ENCODE data around the gene ITPR2.
"Not testable (repeated sequence)": the region's sequence is repeated elsewhere in the genome, so short reads cannot be mapped to it uniquely, and the experiment has no call there.

The ITPR2 gene

GRCh38 chr12:26519462-26519861 is 313.5 kb downstream of the ITPR2 start:
- no peaks in the 10 kb centered on the region for H3K36me3 Mint-ChIP-seq

GRCh38 chr12:26517320-26517719 is 315.7 kb downstream of the ITPR2 start:
- not testable (repeated sequence) for DNase-seq (ENCODE audit: low spot score in 2 of 2); H3K9me3 Mint-ChIP-seq; ATAC-seq; H3K4me3 Mint-ChIP-seq; H3K4me1 Mint-ChIP-seq; H3K27ac Mint-ChIP-seq; H3K36me3 Mint-ChIP-seq

More at GRCh38 chr12:26519462-26519861, 313.5 kb downstream of the ITPR2 start:
- H3K27ac Mint-ChIP-seq = no peak overlapping the region
- ATAC-seq (no peak), DNase-seq (ENCODE audit: low spot score in 2 of 2) (no peak)
- H3K4me1 Mint-ChIP-seq = no peaks in the 10 kb centered on the region
- H3K4me3 Mint-ChIP-seq = no peak overlapping the region
- no peaks in the 10 kb centered on the region for H3K9me3 Mint-ChIP-seq

DNA sequence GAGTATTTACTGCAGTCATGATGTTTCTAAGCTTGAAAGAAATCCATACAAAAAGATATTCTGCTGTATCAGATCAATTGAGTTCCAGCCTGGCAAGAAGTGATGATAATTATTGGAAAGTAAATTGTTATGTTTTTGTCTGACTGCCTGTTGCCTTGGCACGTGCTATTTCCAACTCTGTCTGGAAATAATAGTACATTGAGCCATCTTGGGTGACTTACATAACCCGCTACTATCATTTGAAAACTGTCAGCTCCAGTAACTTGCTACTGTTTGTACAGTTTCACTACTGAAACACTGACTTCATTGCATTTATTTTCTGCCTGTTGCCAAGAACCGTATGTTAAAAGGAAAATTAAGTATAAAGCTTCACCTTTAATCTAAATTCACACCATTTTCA is 318.6 kb downstream of the ITPR2 start:
- H3K4me3 Mint-ChIP-seq = no peak overlapping the region
- ATAC-seq = no peak
- H3K36me3 Mint-ChIP-seq = no peaks in the 10 kb centered on the region

GRCh38 chr12:26513363-26514043 is 319.5 kb downstream of the ITPR2 start:
- Mint-ChIP-seq H3K4me3 (no peak overlapping the region), H3K4me1 (no peaks in the 10 kb centered on the region), H3K9me3 (no peaks in the 10 kb centered on the region), H3K27ac (no peak overlapping the region), H3K36me3 (no peaks in the 10 kb centered on the region)
- DNase-seq (ENCODE audit: low spot score in 2 of 2) = no peak
- no peak for ATAC-seq

More for the DNA sequence above, 318.6 kb downstream of the ITPR2 start:
- H3K4me1 Mint-ChIP-seq = no peaks in the 10 kb centered on the region
- no peak for DNase-seq (ENCODE audit: low spot score in 2 of 2)
- H3K9me3 Mint-ChIP-seq = no peaks in the 10 kb centered on the region
- no peak overlapping the region for H3K27ac Mint-ChIP-seq

DNA sequence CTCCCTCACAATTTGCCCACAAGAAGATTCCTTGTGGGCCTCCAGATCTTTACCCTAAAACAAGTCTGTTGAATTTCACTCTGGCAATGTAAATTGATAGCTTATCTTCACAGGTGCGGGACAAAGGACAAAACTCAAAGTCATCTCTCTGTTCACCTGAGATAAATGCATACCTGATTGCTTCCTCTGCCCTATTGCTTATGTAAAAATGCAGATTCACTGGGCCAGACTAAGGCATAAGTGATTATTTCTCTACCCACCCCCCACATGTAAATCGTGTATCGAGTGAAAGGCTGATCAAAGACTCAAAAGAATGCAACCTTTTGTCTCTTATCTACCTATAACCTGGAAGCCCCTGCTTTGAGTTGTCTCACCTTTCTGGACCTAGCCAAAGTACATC is 320.8 kb downstream of the ITPR2 start:
- H3K4me3 Mint-ChIP-seq = no peak overlapping the region
- H3K27ac Mint-ChIP-seq = no peak overlapping the region
- no peaks in the 10 kb centered on the region for H3K9me3 Mint-ChIP-seq
- no peaks in the 10 kb centered on the region for H3K4me1 Mint-ChIP-seq
- no peaks in the 10 kb centered on the region for H3K36me3 Mint-ChIP-seq
- DNase-seq (ENCODE audit: low spot score in 2 of 2) (no peak), ATAC-seq (no peak)

DNA sequence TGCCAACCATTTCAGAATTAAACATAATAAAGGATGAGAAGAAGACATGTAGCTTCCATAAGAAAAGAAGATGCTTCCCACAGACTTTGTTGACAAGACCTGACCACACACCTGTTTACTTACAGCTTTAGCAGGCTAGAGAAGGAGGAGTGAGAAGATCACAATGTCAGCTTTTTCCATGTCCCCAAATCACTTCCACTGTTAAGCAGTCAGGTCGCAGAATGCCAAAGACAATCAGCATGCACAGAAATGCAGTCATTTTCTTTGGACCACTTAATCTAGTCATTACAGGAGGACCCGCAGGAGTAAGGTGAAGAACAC is 322.7 kb downstream of the ITPR2 start:
- Mint-ChIP-seq H3K4me1 (no peaks in the 10 kb centered on the region), H3K36me3 (no peaks in the 10 kb centered on the region), H3K27ac (no peak overlapping the region), H3K9me3 (no peaks in the 10 kb centered on the region), H3K4me3 (no peak overlapping the region)
- DNase-seq (ENCODE audit: low spot score in 2 of 2) (no peak), ATAC-seq (no peak)

GRCh38 chr12:26507613-26508012 is 325.4 kb downstream of the ITPR2 start:
- Mint-ChIP-seq H3K27ac (no peak overlapping the region), H3K4me1 (no peaks in the 10 kb centered on the region), H3K9me3 (no peaks in the 10 kb centered on the region), H3K36me3 (no peaks in the 10 kb centered on the region), H3K4me3 (no peak overlapping the region)
- ATAC-seq (no peak), DNase-seq (ENCODE audit: low spot score in 2 of 2) (no peak)

DNA sequence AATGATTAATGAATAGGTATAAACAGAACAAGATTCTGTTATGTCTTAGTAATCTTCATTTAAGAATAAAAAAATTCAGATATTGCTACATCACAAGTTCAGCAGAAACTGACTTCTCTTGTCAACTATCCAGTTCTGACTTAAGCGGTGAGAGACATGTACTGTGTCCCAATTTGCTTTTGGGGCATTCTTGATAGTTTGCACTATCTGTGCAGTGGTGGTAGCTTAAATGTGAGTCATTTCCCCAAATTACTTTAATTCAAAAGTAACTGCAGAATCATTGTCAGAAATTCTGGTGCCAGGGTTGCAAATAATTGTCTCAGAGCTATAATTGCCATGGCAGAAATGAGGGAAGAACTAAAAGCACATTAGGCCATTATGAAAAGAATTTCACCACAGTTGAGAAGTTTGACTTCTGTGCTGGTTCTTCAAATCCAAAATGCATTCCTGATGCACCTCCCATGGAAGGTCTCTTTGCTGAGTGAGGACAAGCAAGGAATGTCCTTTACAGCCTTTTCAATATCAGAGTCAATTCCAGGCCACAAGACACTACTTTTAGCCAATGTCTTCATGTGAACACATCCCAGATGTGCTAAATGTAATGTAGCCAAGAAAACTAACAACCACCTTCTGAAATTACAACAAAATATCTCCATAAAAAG is 332.9 kb downstream of the ITPR2 start:
- DNase-seq (ENCODE audit: low spot score in 2 of 2) = no peak
- Mint-ChIP-seq H3K36me3 (no peaks in the 10 kb centered on the region), H3K4me3 (no peak overlapping the region), H3K9me3 (no peaks in the 10 kb centered on the region), H3K4me1 (peaks cover 5% of the 10 kb centered on the region), H3K27ac (no peak overlapping the region)
- no peak for ATAC-seq

DNA sequence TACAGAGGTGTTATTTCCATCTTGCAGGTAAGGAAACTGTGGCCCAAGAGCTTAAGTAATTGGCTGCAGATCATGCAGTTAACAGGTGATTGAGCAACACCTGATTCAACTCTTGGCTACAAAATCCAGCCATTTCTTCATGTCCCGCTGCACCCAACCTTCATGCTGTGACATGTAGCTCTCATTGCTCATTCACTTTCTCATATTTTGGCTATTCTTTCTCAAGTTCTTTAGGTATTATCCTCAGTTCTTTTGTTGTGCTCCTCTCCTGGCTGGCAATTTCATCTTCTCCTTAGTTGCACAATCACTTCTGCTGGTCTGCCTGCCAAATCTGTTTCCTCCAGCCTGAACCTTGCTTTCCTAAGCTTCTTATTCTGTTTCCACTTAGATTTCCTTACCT is 336.8 kb downstream of the ITPR2 start:
- Mint-ChIP-seq H3K9me3 (no peaks in the 10 kb centered on the region), H3K36me3 (peaks cover 15% of the 10 kb centered on the region), H3K4me1 (peaks cover 5% of the 10 kb centered on the region), H3K4me3 (no peak overlapping the region), H3K27ac (no peak overlapping the region)
- no peak for ATAC-seq
- no peak for DNase-seq (ENCODE audit: low spot score in 2 of 2)

DNA sequence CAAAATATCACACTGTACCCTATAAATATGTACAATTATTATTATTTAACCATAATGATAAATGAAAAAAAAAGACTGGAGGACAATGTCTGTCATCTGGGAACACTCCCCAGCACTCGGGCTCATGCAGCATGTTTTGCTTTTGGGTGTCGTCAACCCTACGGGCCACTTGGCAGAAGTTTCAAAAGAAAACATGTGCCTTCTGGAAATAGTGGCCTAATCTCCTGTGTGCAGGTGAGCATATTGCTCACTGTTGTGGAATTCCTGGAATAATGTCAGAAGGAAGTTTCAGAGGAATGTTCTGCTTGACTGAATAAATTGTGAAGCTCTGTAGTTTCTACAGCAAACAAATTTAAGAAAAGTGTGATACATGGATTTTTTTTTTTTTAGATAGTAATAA is 339.3 kb downstream of the ITPR2 start:
- Mint-ChIP-seq H3K9me3 (no peaks in the 10 kb centered on the region), H3K4me1 (peaks cover 5% of the 10 kb centered on the region), H3K27ac (no peak overlapping the region), H3K4me3 (no peak overlapping the region), H3K36me3 (peaks cover 15% of the 10 kb centered on the region)
- DNase-seq (ENCODE audit: low spot score in 2 of 2) (no peak), ATAC-seq (no peak)

DNA sequence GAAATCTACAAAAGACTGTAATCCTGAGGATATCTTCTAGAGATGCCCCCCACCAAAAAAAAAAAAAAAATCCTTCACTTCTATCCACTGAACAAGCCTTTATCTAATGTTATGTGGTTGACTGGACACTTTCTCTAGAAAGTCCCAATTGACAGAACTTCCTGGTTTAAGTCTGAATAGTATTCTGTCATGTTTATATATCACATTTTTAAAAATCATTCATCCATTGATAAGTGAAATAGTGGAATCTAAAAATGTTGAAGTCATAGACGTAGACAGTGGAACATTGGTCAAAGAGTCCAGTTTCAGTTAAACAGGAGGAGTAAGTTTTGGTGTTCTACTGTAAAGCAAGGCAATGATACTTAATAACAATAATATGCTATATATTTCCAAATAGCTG is 340.6 kb downstream of the ITPR2 start:
- Mint-ChIP-seq H3K36me3 (peaks cover 15% of the 10 kb centered on the region), H3K9me3 (no peaks in the 10 kb centered on the region), H3K4me3 (no peak overlapping the region)

DNA sequence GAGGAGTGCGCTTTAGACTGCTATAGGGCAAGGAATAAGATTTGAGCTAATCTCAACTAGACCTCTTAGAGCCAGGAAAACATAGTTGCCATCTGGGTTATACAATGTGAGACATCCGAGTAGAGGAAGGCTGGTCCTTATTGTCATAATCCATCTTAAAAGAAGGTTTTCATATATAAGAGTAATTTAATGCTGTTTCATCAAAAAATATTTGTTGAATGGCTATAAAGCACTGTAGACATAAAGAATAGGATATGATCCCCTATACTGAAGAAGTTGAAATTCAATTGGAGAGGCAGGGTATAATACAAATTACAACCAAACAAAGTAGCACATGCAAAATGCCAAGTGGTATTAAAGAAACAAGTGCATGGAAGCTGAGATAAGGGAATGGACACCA is 343.1 kb downstream of the ITPR2 start:
- DNase-seq (ENCODE audit: low spot score in 2 of 2) (no peak), ATAC-seq (no peak)
- H3K36me3 Mint-ChIP-seq = peaks cover 34% of the 10 kb centered on the region
- H3K27ac Mint-ChIP-seq = no peak overlapping the region
- no peak overlapping the region for H3K4me3 Mint-ChIP-seq
- no peaks in the 10 kb centered on the region for H3K4me1 Mint-ChIP-seq
- H3K9me3 Mint-ChIP-seq = no peaks in the 10 kb centered on the region

More for the DNA sequence above, 340.6 kb downstream of the ITPR2 start:
- Mint-ChIP-seq H3K27ac (no peak overlapping the region), H3K4me1 (peaks cover 5% of the 10 kb centered on the region)
- no peak for ATAC-seq
- no peak for DNase-seq (ENCODE audit: low spot score in 2 of 2)

GRCh38 chr12:26488351-26488750 is 344.6 kb downstream of the ITPR2 start:
- H3K4me3 Mint-ChIP-seq = no peak overlapping the region
- no peak for ATAC-seq
- no peaks in the 10 kb centered on the region for H3K4me1 Mint-ChIP-seq
- no peak for DNase-seq (ENCODE audit: low spot score in 2 of 2)
- no peaks in the 10 kb centered on the region for H3K9me3 Mint-ChIP-seq
- no peak overlapping the region for H3K27ac Mint-ChIP-seq
- peaks cover 41% of the 10 kb centered on the region for H3K36me3 Mint-ChIP-seq

DNA sequence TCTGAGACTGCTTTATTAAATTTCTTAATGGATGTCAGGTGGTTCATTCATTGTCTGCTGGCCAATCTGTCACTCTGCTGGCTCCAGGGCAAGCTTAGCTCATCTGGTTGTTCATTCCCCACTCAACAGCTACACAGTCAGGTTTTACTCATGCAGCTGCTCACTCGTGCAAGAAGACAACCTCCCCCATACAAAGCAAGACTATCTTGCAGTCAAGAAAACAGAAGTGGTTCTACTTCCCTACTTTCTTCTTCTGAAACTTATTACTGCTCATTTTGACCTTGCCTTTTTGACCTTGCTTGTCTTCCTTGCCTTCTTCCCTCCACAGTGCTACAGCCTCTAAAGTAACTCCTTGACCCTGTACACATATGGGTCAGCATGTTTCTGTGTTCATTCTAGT is 359.7 kb downstream of the ITPR2 start:
- Mint-ChIP-seq H3K36me3 (peaks cover 24% of the 10 kb centered on the region), H3K4me1 (peaks cover 15% of the 10 kb centered on the region), H3K9me3 (no peaks in the 10 kb centered on the region), H3K4me3 (no peak overlapping the region), H3K27ac (no peak overlapping the region)
- ATAC-seq (peak; percentile 66), DNase-seq (ENCODE audit: low spot score in 2 of 2) (no peak)

DNA sequence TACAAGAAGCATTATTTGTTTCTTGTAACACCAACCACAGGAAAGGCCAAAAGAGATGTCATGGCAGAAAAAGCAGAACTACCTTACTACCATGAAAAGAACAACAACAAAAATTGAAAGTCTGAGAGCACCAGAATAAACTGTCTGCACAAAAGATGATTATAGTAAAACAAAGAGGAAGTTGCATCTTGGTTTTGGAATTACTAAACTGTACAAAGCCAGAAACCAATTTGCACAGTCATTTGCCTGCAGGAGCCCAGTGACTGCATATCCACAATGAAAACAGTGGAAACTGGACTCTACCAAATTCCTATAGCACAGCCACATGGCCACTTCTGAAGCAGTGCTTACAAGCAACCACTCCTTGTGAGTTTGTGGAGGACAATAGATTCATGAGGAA is 361.4 kb downstream of the ITPR2 start:
- Mint-ChIP-seq H3K36me3 (peaks cover 20% of the 10 kb centered on the region), H3K4me3 (no peak overlapping the region), H3K9me3 (no peaks in the 10 kb centered on the region), H3K27ac (peak overlapping the region; percentile 3), H3K4me1 (peaks cover 15% of the 10 kb centered on the region)
- DNase-seq (ENCODE audit: low spot score in 2 of 2) (peak in 1 of 2 donors; percentile 52), ATAC-seq (peak; percentile 84)

GRCh38 chr12:26469421-26470180 is 363.4 kb downstream of the ITPR2 start:
- DNase-seq (ENCODE audit: low spot score in 2 of 2) (no peak), ATAC-seq (no peak)
- Mint-ChIP-seq H3K9me3 (no peaks in the 10 kb centered on the region), H3K4me1 (peaks cover 15% of the 10 kb centered on the region), H3K27ac (no peak overlapping the region), H3K36me3 (peaks cover 6% of the 10 kb centered on the region), H3K4me3 (no peak overlapping the region)

All from stimulated activated effector memory CD8-positive, alpha-beta T cell treated with anti-CD3 and anti-CD28 coated beads, Interleukin-12 subunit alpha, Interleukin-12 subunit beta, amount 100 ng/mL, for 72 hours (primary cell).